HepG2 (cell line): ENCODE measurements around the gene NFATC4.

Experiments used
- EZH2 ChIP-seq: conservative IDR thresholded peaks from 2 replicates; pipeline ENCODE4 v1.6.1; 2012; ENCODE audit warnings: mild to moderate bottlenecking, low read depth, low read length, moderate library complexity
- PCBP2 ChIP-seq: fragments of 200-400 bp; formaldehyde crosslinking; optimal IDR thresholded peaks from 2 replicates; pipeline ENCODE3; 2018; ENCODE audit warnings: low read length, low read depth; ENCODE audit not compliant: poor library complexity, severe bottlenecking
- SOX13 ChIP-seq, 3 experiments: fragments of 450-650 bp in 1 of 3; sonication (generic) in 1 of 3; formaldehyde crosslinking in 1 of 3; IDR thresholded peaks in 2 of 3; conservative IDR thresholded peaks in 1 of 3; 2 replicates each; pipeline versions ENCODE4 v1.5.0 to v1.6.1; 2016 to 2020; ENCODE audit warnings: antibody characterized with exemption in 1 of 3, mild to moderate bottlenecking in 1 of 3, missing compliant biosample characterization in 1 of 3, missing genetic modification reagents in 1 of 3, moderate library complexity in 1 of 3
- ZNF143 ChIP-seq: sonication (generic); formaldehyde crosslinking; IDR thresholded peaks from 2 replicates; pipeline ENCODE4 v1.4.0; 2020; ENCODE audit warnings: missing genetic modification reagents
- TF ChIP-seq, protein P1 (sequence below): sonication (generic); formaldehyde crosslinking; conservative IDR thresholded peaks from 2 replicates; pipeline ENCODE4 v1.8.0; 2022; ENCODE audit warnings: missing genetic modification reagents

GRCh38 chr14:24330973-24331674 lies 36.9 kb upstream of the NFATC4 start:
- no peak for TF ChIP-seq EZH2
- TF ChIP-seq, protein P1, sequence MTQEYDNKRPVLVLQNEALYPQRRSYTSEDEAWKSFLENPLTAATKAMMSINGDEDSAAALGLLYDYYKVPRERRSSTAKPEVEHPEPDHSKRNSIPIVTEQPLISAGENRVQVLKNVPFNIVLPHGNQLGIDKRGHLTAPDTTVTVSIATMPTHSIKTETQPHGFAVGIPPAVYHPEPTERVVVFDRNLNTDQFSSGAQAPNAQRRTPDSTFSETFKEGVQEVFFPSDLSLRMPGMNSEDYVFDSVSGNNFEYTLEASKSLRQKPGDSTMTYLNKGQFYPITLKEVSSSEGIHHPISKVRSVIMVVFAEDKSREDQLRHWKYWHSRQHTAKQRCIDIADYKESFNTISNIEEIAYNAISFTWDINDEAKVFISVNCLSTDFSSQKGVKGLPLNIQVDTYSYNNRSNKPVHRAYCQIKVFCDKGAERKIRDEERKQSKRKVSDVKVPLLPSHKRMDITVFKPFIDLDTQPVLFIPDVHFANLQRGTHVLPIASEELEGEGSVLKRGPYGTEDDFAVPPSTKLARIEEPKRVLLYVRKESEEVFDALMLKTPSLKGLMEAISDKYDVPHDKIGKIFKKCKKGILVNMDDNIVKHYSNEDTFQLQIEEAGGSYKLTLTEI (CRISPR knock-in tag), result no peak
- no peak for TF ChIP-seq ZNF143
- TF ChIP-seq PCBP2, result no peak
- no peak for TF ChIP-seq SOX13 (IDR thresholded peaks at IDR 0.05)
- no peak for TF ChIP-seq SOX13 (CRISPR knock-in tag; conservative IDR thresholded peaks at IDR 0.05 in 1 of 2, IDR thresholded peaks at IDR 0.05 in 1 of 2)
